ENCODE data around the gene ACACA. TPM values are rescaled to one million over a fixed set of nuclear protein-coding genes. Genes with fewer than 3 reads are reported as not detected.
A peak's percentile ranks its signal among the peaks of the same experiment; 100 is the strongest.
"Not testable (repeated sequence)": the region's sequence is repeated elsewhere in the genome, so short reads cannot be mapped to it uniquely, and the experiment has no call there.

ACACA gene
- total RNA-seq, 4 donors from 2014 or later, result 40.5 to 64.1 (median 51.8) TPM

GRCh38 chr17:37410357-37410756 is 3.7 kb upstream of the ACACA start:
- no peaks in the 10 kb centered on the region for H3K27me3 ChIP-seq
- no peaks in the 10 kb centered on the region for H3K9me3 ChIP-seq
- peaks cover 0 to 49% of the 10 kb centered on the region in 2 donors for H3K36me3 ChIP-seq
- no peak overlapping the region for H3K27ac ChIP-seq
- no peak for ATAC-seq
- TF ChIP-seq EP300 (IDR thresholded peaks at IDR 0.05) (no peak), POLR2AphosphoS5 (IDR thresholded peaks at IDR 0.05) (no peak), POLR2A (IDR thresholded peaks at IDR 0.05) (no peak), CTCF (IDR thresholded peaks at IDR 0.05) (no peak)
- peaks cover 0 to 28% (median 3%) of the 10 kb centered on the region in 3 donors for H3K4me1 ChIP-seq
- WGBS, 2 donors (ENCODE audit: low coverage in 1 of 2), result 70 to 100% methylated on average over 2 to 3 of the region's 3 CpGs
- H3K4me3 ChIP-seq, result no peak overlapping the region

- Histone ChIP-seq H3K4me1 (peaks cover 0 to 37% (median 7%) of the 10 kb centered on the region in 3 donors), H3K27ac (peak overlapping the region in 3 of 4 donors; percentile 90 to 97 (median 92)), H3K4me3 (peak overlapping the region in 1 of 2 donors; percentile 82), H3K36me3 (peaks cover 0 to 26% of the 10 kb centered on the region in 2 donors)
- not testable (repeated sequence) for H3K9me3 ChIP-seq, ATAC-seq, H3K27me3 ChIP-seq
- 93 to 95% methylated on average over 10 to 11 of the region's 13 CpGs for WGBS, 2 donors (ENCODE audit: low coverage in 1 of 2)
These were observed 1.5 kb upstream of the ACACA start for GRCh38 chr17:37408145-37408479.

DNA sequence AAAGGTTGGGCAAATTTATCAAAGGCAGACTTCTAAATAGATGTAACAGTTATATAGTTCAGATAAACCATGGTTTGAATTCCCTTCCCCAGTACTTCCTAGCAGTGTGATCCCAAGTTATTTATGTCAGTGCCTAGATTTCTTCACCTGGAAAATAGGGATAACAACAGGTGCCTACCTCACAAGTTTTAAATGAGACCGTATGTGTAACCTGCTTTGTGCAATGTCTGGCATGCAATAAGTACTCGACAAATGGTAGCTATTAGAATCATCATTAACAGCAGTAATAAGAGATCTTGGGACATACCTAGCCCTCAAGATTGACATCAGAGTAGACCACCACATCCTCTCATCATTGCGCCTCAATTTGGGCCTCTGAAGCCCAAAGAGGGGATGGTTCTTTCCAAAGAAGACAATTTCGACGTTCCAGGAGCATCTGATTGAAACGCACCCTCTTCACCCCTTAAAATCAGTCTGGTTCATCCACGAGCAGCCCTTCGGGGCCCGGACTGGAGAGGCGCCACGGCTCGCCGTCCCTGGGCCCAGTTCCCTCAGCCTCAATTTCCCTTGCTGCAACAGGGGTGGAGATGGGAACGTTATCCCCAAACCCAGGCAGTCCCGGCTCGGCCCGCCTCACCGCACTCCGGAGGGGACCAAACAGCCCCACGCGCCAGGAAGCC is 541 bp downstream of the ACACA start:
- no peak for ATAC-seq
- H3K27ac ChIP-seq, result peak overlapping the region; percentile 74 to 97 (median 91)
- H3K9me3 ChIP-seq, result no peaks in the 10 kb centered on the region
- peaks cover 0 to 37% (median 7%) of the 10 kb centered on the region in 3 donors for H3K4me1 ChIP-seq
- peaks cover 0 to 6% of the 10 kb centered on the region in 2 donors for H3K36me3 ChIP-seq
- no peak for TF ChIP-seq CTCF (IDR thresholded peaks at IDR 0.05)
- TF ChIP-seq POLR2AphosphoS5 (IDR thresholded peaks at IDR 0.05), result no peak
- no peak for TF ChIP-seq EP300 (IDR thresholded peaks at IDR 0.05)
- TF ChIP-seq POLR2A (IDR thresholded peaks at IDR 0.05), result no peak
- WGBS, 2 donors (ENCODE audit: low coverage in 1 of 2), result 0% methylated on average over 2 to 5 of the region's 21 CpGs
- H3K4me3 ChIP-seq, result peak overlapping the region; percentile 81 to 82
- H3K27me3 ChIP-seq, result no peaks in the 10 kb centered on the region

DNA sequence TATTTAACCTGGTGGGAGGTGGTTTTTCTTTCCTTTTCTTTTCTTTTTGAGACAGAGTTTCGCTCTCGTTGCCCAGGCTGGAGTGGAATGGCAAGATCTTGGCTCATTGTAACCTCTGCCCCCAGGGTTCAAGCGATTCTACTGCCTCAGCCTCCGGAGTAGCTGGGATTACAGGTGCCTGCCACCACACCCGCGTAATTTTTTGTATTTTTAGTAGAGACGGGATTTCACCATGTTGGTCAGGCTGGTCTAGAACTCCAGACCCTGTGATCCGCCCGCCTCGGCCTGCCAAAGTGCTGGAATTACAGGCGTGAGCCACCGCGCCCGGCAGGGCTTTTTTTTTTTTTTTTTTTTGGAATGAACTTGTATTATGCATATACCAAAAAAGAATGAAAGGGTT is 1.1 kb downstream of the ACACA start:
- peaks cover 0 to 37% (median 7%) of the 10 kb centered on the region in 3 donors for H3K4me1 ChIP-seq
- H3K4me3 ChIP-seq, result peak overlapping the region; percentile 81 to 82
- H3K27ac ChIP-seq, result peak overlapping the region in 2 of 4 donors; percentile 62 to 90
- ATAC-seq, H3K36me3 ChIP-seq, H3K9me3 ChIP-seq, H3K27me3 ChIP-seq: not testable (repeated sequence)
- WGBS, 2 donors (ENCODE audit: low coverage in 1 of 2), result 40 to 76% methylated on average over 4 to 13 of the region's 14 CpGs

DNA sequence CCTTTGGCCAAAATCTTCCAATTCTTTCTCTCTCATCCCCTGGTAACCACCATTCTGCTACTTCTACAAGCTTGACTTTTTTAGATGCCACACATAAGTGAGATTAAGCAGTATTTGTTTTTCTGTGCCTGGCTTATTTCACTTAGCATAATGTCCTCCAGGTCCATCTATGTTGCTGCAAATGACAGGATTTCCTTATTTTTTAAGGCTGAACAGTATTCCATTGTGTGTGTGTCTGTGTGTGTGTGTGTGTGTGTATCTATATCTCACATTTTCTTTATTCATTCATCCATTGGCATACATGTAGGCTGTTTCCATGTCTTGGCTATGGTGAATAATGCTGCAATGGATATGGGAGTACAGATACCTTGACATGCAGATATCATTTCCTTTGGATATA is 6.1 kb downstream of the ACACA start:
- peaks cover 0 to 15% (median 6%) of the 10 kb centered on the region in 3 donors for H3K4me1 ChIP-seq
- H3K4me3 ChIP-seq, result no peak overlapping the region
- H3K27me3 ChIP-seq, result no peaks in the 10 kb centered on the region
- H3K27ac ChIP-seq, result no peak overlapping the region
- H3K9me3 ChIP-seq, result no peaks in the 10 kb centered on the region
- H3K36me3 ChIP-seq, result no peaks in the 10 kb centered on the region
- TF ChIP-seq CTCF (IDR thresholded peaks at IDR 0.05), result no peak
- no peak for TF ChIP-seq EP300 (IDR thresholded peaks at IDR 0.05)
- TF ChIP-seq POLR2AphosphoS5 (IDR thresholded peaks at IDR 0.05), result no peak
- no peak for TF ChIP-seq POLR2A (IDR thresholded peaks at IDR 0.05)
- no peak for ATAC-seq

DNA sequence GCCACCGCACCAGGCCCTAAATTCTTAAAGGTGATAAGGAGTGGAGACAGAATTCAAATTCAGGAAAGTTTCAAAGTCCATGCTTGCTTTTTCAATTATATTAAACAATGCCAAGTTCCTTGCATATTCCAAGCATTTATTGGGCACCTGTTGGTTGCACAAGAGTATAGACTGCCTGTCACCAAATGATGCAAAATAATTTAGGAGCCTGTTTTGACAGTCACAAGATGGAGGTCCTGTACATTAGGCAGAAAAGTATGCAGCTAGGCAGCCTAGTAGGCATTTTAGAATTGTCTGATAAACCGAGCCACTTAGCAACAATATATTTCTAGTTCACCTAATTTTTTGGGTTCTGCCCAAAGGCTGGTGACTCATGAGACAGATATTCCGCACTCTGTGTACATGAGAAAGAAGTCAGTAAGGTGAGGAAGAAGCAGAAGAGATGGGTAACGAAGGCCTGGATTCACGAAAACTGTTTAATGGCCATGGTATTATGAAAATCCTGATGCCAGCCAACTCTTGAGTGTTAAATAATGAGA is 7.3 kb downstream of the ACACA start:
- TF ChIP-seq POLR2AphosphoS5 (IDR thresholded peaks at IDR 0.05) (no peak), POLR2A (IDR thresholded peaks at IDR 0.05) (no peak), CTCF (IDR thresholded peaks at IDR 0.05) (no peak), EP300 (IDR thresholded peaks at IDR 0.05) (no peak)
- no peaks in the 10 kb centered on the region for H3K27me3 ChIP-seq
- peaks cover 0 to 4% (median 0%) of the 10 kb centered on the region in 3 donors for H3K4me1 ChIP-seq
- ATAC-seq, result no peak
- no peaks in the 10 kb centered on the region for H3K9me3 ChIP-seq
- H3K36me3 ChIP-seq, result no peaks in the 10 kb centered on the region
- H3K4me3 ChIP-seq, result no peak overlapping the region
- WGBS, 2 donors (ENCODE audit: low coverage in 1 of 2), result 59 to 76% methylated on average over 4 to 5 of the region's 5 CpGs
- no peak overlapping the region for H3K27ac ChIP-seq
